Thyroid gland (tissue), 4 donors: ENCODE results near the gene PLEKHA7.

Experiments used
- POLR2A ChIP-seq, 2 donors: fragments of 450-650 bp; IDR thresholded peaks; one replicate each; pipeline ENCODE4 v1.6.1; 2017; ENCODE audit warnings: antibody characterized with exemption in 2 of 2, mild to moderate bottlenecking in 2 of 2, moderate library complexity in 1 of 2
- TF ChIP-seq, protein P1 (sequence below), 6 experiments: fragments of 200-600 bp in 3 of 6; fragments of 450-650 bp in 3 of 6; sonication (generic) in 3 of 6; IDR thresholded peaks; one replicate each; pipeline ENCODE4 v1.5.1; 2016 to 2019; ENCODE audit warnings: antibody characterized with exemption in 6 of 6, mild to moderate bottlenecking in 2 of 6, inconsistent platforms in 1 of 6, moderate library complexity in 1 of 6

DNA sequence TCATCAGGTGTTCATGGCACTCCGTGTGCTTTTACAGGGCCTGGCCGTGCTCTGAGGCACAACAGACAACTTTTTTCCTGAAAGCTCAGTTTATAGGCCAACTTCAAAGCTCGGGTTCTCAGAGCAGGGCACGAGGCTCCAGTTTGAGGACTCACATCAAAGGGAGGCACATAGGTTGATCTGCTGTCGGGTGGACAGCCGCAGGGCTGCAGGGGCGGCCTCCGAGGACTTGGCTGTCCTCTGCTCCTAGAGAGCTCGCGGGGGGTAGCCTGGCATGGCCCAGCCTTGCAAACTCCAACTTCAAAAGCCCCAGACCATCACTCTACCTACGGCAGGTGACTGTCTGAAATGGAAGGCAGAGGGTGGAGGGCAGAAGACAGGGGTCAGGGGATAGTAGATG lies 244.2 kb downstream of the PLEKHA7 start:
- TF ChIP-seq, protein P1, sequence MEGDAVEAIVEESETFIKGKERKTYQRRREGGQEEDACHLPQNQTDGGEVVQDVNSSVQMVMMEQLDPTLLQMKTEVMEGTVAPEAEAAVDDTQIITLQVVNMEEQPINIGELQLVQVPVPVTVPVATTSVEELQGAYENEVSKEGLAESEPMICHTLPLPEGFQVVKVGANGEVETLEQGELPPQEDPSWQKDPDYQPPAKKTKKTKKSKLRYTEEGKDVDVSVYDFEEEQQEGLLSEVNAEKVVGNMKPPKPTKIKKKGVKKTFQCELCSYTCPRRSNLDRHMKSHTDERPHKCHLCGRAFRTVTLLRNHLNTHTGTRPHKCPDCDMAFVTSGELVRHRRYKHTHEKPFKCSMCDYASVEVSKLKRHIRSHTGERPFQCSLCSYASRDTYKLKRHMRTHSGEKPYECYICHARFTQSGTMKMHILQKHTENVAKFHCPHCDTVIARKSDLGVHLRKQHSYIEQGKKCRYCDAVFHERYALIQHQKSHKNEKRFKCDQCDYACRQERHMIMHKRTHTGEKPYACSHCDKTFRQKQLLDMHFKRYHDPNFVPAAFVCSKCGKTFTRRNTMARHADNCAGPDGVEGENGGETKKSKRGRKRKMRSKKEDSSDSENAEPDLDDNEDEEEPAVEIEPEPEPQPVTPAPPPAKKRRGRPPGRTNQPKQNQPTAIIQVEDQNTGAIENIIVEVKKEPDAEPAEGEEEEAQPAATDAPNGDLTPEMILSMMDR (IDR thresholded peaks at IDR 0.05): no peak
- no peak for TF ChIP-seq POLR2A (IDR thresholded peaks at IDR 0.05)
